HG02678 (cell line): ENCODE data around the gene PPIL4.
"Not testable (repeated sequence)": the region's sequence is repeated elsewhere in the genome, so short reads cannot be mapped to it uniquely, and the experiment has no call there.

Experiments used
- ATAC-seq: cut with Tn5 transposase; IDR thresholded peaks from one replicate; pipeline ENCODE4 v1.9.1; 2021; ENCODE audit warnings: mild to moderate bottlenecking, moderate library complexity; ENCODE audit not compliant: unreplicated experiment

PPIL4 gene

DNA sequence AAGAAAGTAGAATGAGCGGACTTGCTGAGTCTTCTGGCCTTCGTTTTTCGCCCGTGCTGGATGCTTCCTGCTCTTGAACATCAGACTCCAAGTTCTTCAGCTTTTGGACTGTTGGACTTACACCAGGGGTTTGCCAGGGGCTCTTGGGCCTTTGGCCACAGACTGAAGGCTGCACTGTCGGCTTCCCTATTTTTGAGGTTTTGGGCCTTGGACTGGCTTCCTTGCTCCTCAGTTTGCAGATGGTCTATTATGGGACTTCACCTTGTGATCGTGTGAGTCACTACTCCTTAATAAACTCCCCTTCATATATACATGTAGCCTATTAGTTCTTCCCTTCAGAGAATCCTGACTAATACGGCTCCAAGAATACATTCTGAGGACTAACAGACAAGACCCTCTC lies 83.1 kb downstream of the PPIL4 start:
- not testable (repeated sequence) for ATAC-seq

DNA sequence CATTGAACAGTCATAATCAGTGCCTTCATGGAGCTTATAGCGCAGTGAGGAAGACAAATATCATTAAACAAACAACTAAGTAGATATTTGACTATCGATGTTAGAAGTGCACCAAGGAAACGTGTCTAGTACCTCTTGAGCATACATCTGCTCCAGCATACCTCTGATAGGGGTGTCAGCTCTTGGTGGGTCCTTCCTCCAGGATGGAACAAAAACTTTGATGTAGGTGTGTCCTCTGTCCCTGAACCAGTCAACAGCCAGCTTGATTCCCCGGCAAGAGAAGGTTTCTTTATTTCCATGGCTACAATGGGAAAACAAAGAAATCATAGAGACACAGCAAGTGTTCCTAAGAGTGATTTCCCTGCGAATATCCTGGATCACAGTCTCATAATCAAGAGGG lies 84.2 kb downstream of the PPIL4 start:
- no peak for ATAC-seq

DNA sequence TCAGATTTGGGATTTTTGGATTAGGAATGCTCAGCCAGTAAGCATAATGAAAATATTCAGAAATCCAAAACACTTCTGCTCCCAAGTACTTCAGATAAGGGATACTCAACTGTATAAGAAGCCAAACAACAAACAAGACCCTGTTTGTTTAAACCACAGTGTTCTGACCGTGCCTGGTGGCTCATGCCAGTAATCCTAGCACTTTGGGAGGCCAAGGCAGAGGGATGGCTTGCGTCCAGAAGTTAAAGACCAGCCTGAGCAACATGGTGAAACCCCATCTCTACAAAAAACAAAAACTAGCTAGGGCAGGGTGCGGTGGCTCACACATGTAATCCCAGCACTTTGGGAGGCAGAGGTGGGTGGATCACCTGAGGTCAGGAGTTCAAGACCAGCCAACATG lies 85.6 kb downstream of the PPIL4 start:
- not testable (repeated sequence) for ATAC-seq

DNA sequence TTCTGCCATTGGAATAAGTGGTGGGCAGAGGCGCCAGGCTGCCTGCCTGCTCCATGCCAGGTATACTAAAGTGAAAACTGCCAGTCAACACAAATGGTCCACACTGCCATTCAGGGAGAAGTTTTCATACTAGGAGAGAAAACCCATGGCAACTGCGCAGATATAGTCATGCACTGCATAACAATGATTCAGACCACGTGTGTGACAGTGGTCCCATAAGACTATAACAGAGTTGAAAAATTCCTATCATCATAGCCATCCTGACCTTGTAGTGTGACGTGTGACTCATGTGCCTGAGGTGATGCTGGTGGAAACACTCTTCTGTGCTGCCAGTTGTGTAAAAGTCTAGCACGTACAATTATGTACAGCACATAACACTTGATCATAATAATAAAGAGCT lies 86.1 kb downstream of the PPIL4 start:
- no peak for ATAC-seq

DNA sequence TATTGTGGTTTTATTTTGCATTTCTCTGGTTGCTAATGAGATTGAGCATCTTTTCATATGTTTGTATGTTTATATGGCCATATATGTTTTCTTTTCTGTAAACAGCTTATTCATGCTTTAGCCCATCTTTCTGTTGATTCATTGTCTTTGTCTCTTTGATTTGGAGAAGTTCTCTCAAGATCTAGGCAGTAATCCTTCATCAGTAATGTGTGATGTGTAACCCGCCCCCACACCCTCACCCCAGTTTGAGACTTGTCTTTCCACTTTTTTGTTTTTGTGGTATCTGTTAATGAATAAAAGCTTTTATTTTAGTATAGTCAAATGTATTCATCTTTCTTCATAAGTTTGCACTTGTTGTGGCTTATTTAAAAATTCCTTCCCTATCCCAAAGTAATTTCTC lies 87.0 kb downstream of the PPIL4 start:
- ATAC-seq, result no peak

DNA sequence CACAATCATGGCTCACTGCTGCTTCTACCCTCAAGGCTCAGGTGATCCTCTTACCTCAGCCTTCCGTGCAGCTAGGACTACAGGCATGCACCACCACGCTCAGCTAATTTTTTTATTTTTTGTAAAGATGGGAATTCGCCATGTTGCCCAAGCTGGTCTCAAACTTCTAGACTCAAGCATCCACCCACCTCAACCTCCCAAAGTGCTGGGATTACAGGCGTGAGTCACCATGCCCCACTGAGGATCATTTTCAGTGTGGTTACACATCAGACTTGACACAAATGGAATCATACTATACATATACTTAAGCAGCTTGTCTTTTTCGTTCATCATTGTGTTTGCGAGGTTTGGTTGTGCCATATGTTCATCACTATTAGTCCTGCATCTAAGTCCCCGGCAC lies 87.6 kb downstream of the PPIL4 start:
- no peak for ATAC-seq

DNA sequence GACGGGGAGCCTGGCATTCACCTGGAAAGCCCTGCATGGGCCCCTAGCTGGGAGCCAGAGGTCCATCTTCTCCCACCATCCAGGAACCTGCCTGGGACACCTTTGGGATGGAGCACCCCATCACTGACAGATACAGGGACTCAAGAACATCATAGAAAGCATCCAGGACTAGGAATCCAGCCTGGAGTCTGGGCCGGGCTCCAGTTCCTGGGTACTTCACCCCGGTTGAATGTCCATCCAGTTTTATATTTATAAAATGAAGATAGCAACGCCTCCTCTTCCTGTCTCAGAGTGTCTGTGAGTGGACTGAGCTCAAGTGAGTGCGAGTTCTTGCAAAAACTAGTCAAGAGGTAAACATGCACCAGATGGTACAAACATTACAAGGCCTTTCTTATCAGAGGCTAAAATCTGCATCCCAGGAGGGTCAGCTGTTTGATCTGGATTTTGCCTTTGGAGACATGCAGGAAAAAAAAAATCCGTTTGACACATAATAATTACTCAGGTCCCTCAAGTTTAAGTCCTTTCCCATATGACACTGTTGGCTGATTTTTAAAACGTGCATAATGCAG lies 88.4 kb downstream of the PPIL4 start:
- ATAC-seq, result no peak

DNA sequence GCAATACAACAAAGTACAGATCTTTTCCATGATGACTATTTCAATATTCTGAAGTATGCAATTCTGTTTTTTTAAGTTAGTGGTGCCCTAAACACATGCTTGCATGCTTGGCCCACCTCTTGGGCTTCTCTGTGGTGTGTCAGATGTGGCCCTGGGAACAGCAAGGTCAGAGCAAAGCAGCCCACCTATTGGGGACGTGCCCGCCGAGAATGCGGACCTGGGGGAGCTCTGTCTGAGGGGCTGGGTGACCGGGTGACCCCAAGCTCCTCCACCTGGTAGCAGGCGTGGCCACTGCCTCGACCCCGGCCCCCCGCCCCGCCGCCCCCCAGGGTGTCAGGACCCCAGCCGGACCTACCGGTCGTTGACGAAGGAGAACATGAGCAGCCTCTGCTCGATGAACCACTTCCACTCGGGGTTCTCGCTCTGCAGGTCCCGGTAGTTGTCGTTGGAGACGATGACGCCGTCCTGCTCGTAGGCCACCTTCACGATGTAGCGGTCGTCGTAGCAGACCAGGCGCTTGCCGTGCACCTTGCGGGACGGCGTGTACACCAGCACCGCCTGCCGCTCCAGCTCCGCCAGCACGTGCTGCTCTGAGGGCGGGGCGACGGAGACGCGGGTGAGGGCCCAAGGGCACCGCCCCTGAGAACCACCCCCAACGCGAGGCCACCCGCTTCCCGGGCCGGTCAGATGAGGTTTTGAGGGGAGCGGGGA lies 89.4 kb downstream of the PPIL4 start:
- no peak for ATAC-seq

DNA sequence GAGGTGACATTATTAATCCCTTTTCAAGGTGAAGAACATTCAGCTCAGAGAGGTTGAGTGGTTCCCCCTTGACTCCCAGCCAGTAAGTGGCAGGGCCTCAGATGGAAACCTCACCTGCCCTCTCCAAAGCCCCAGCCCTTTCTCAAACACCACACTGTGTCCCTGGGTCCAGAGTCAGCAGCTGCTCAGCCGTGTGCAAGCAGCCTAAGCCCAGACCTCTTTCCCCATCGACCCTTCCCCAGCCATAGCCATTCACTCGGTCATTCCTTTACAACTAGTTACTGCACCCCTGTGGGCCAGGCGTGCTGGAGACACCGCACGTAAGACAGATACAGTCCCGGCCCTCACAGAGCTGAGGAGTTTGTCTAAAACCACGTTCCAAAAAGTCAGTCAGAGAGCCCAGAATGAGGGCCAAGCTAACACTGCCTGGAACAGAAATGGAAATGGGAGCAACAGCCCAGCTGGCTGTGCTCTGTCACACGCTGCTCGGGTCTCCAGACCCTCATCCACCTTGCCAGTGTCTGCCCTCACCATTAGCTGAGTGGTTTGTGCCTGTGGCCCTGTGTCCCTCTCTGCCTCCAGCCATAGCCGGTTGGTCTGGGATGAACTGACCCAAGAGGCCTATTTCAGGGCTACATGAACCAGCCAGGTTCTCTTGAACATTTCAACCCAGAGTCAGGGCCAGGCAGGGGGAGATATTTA lies 90.7 kb downstream of the PPIL4 start:
- no peak for ATAC-seq
